Hepatocyte (in vitro differentiated cells): Measurements from ENCODE around the gene CD300A. TPM values are rescaled to one million over a fixed set of nuclear protein-coding genes. Genes with fewer than 3 reads are reported as not detected.
A peak's percentile ranks its signal among the peaks of the same experiment; 100 is the strongest.

Experiments
- DNase-seq: peaks from one replicate; pipeline ENCODE4 v3.0.0-alpha.2; 2016; ENCODE audit warnings: low spot score
- H2AFZ ChIP-seq: fragments of 200-600 bp; sonication (generic); 2 replicates; pipeline ENCODE4 v1.6.0; 2016; ENCODE audit warnings: antibody characterized with exemption, mild to moderate bottlenecking
- H3K27ac ChIP-seq: fragments of 200-600 bp; sonication (generic); 2 replicates; pipeline ENCODE4 v1.5.1; 2016; ENCODE audit warnings: mild to moderate bottlenecking
- H3K27me3 ChIP-seq: fragments of 200-600 bp; sonication (generic); 2 replicates; pipeline ENCODE4 v1.6.1; 2016
- H3K36me3 ChIP-seq: fragments of 200-600 bp; sonication (generic); replicated peaks from 2 replicates; pipeline ENCODE4 v1.5.1; 2016; ENCODE audit warnings: low read depth; ENCODE audit not compliant: insufficient read depth
- H3K4me1 ChIP-seq: fragments of 200-600 bp; sonication (generic); 2 replicates; pipeline ENCODE4 v1.5.1; 2016; ENCODE audit warnings: mild to moderate bottlenecking, moderate library complexity; ENCODE audit not compliant: insufficient read depth
- H3K4me2 ChIP-seq: fragments of 200-600 bp; sonication (generic); 2 replicates; pipeline ENCODE4 v1.6.0; 2016
- H3K4me3 ChIP-seq: fragments of 200-600 bp; sonication (generic); 2 replicates; pipeline ENCODE4 v1.5.1; 2016; ENCODE audit warnings: mild to moderate bottlenecking
- H3K79me2 ChIP-seq: fragments of 200-600 bp; sonication (generic); 2 replicates; pipeline ENCODE4 v1.6.0; 2017; ENCODE audit warnings: mild to moderate bottlenecking
- H3K9me2 ChIP-seq: fragments of 200-600 bp; sonication (generic); replicated peaks from 2 replicates; pipeline ENCODE4 v1.6.0; 2017; ENCODE audit warnings: mild to moderate bottlenecking; ENCODE audit not compliant: insufficient read depth
- H3K9me3 ChIP-seq: fragments of 200-600 bp; sonication (generic); 2 replicates; pipeline ENCODE4 v1.5.1; 2016; ENCODE audit warnings: low read depth, mild to moderate bottlenecking
- H4K20me1 ChIP-seq: fragments of 200-600 bp; sonication (generic); 2 replicates; pipeline ENCODE4 v1.6.0; 2016; ENCODE audit warnings: mild to moderate bottlenecking; ENCODE audit not compliant: insufficient read depth, poor library complexity, severe bottlenecking
- CTCF ChIP-seq: fragments of 200-600 bp; sonication (generic); IDR thresholded peaks from 2 replicates; pipeline ENCODE4 v1.5.1; 2016; ENCODE audit warnings: antibody characterized with exemption, mild to moderate bottlenecking; ENCODE audit not compliant: poor library complexity
- EZH2 ChIP-seq: fragments of 200-600 bp; sonication (generic); IDR thresholded peaks from 2 replicates; pipeline ENCODE4 v1.6.1; 2016; ENCODE audit warnings: antibody characterized with exemption, mild to moderate bottlenecking, borderline replicate concordance
- EZH2phosphoT487 ChIP-seq: fragments of 200-600 bp; sonication (generic); IDR thresholded peaks from one replicate; pipeline ENCODE4 v1.6.1; 2018; ENCODE audit warnings: antibody characterized with exemption, mild to moderate bottlenecking, low read depth, moderate library complexity; ENCODE audit not compliant: unreplicated experiment, severe bottlenecking
- WGBS: methylation state at CpG from one replicate; pipeline ENCODE4 v1.1.6; 2016; ENCODE audit warnings: low lambda C conversion rate; ENCODE audit errors: missing lambda C conversion rate; 5-methylcytosine and 5-hydroxymethylcytosine counted together
- polyA plus RNA-seq: library from polyadenylated mRNA; unstranded; fragments of >200 nt; fragmentation: Nextera tagmentation; extraction: Ambion mirVana; gene quantifications from 2 replicates; pipeline ENCODE4 v1.2.1, GENCODE V29; 2016
- total RNA-seq: library from RNA; depleted of rRNA; stranded (reverse); fragments of >200 nt; gene quantifications from 2 replicates; pipeline ENCODE4 v1.2.3, GENCODE V29; 2014

CD300A gene
- total and polyA plus RNA-seq, 2 experiments from 2014 or later = 0.22 to 1.1 TPM

- H3K4me1 ChIP-seq = peaks cover 27% of the 10 kb centered on the region
- TF ChIP-seq EZH2phosphoT487 = no peak
- no peak for TF ChIP-seq CTCF
- no peak for TF ChIP-seq EZH2
- peaks cover 5% of the 10 kb centered on the region for H3K79me2 ChIP-seq
- H3K27ac ChIP-seq = no peak overlapping the region
- no peaks in the 10 kb centered on the region for H3K9me2 ChIP-seq
- H3K4me2 ChIP-seq = no peak overlapping the region
- no peaks in the 10 kb centered on the region for H3K9me3 ChIP-seq
- 90% methylated on average over 7 of the region's 7 CpGs for WGBS
- H3K36me3 ChIP-seq = no peaks in the 10 kb centered on the region
- H4K20me1 ChIP-seq = no peaks in the 10 kb centered on the region
- no peaks in the 10 kb centered on the region for H3K27me3 ChIP-seq
- no peak overlapping the region for H2AFZ ChIP-seq
- DNase-seq = no peak
- H3K4me3 ChIP-seq = no peak overlapping the region
These were observed 42.3 kb upstream of the CD300A start for GRCh38 chr17:74424117-74424516.

DNA sequence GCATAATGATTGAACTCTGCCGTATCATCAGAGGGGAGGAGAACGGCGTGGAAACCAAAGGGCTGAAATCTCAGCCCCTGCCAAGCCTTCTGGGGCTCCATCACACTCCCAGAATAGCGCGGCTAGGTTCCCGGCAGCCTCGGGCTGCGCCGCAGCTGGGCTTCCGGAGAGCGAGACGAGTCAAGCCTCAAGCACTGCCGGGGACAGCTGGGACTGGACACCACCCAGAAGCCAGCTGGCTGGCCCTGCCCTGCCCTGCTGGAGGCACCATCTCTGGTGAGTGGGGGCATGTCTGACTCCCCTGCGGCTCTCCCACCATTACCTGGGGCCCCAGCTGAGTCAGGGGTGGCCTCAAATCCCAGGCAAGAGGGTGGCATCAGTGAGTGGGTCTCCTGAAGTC, 41.8 kb upstream of the CD300A start:
- DNase-seq = no peak
- Histone ChIP-seq H3K36me3 (no peaks in the 10 kb centered on the region), H3K4me1 (peaks cover 32% of the 10 kb centered on the region), H3K9me2 (no peaks in the 10 kb centered on the region), H3K27me3 (no peaks in the 10 kb centered on the region), H3K4me3 (no peak overlapping the region), H3K9me3 (no peaks in the 10 kb centered on the region), H3K4me2 (no peak overlapping the region), H3K27ac (no peak overlapping the region), H2AFZ (no peak overlapping the region), H4K20me1 (no peaks in the 10 kb centered on the region), H3K79me2 (peaks cover 9% of the 10 kb centered on the region)
- no peak for TF ChIP-seq CTCF
- no peak for TF ChIP-seq EZH2
- TF ChIP-seq EZH2phosphoT487 = no peak
- 86% methylated on average over 14 of the region's 14 CpGs for WGBS

- H3K4me3 ChIP-seq = no peak overlapping the region
- DNase-seq = no peak
- WGBS = 91% methylated on average over 9 of the region's 9 CpGs
- no peaks in the 10 kb centered on the region for H3K9me2 ChIP-seq
- H2AFZ ChIP-seq = no peak overlapping the region
- no peak for TF ChIP-seq CTCF
- peak overlapping the region; percentile 57 for H3K4me2 ChIP-seq
- no peaks in the 10 kb centered on the region for H4K20me1 ChIP-seq
- no peaks in the 10 kb centered on the region for H3K27me3 ChIP-seq
- no peaks in the 10 kb centered on the region for H3K36me3 ChIP-seq
- peak overlapping the region; percentile 98 for H3K27ac ChIP-seq
- no peaks in the 10 kb centered on the region for H3K9me3 ChIP-seq
- peaks cover 9% of the 10 kb centered on the region for H3K79me2 ChIP-seq
- H3K4me1 ChIP-seq = peaks cover 35% of the 10 kb centered on the region
These were observed 39.8 kb upstream of the CD300A start for GRCh38 chr17:74426551-74427047.
